GM21576 (cell line): Measurements from ENCODE around the gene GBA2.

Source experiments
- ATAC-seq: cut with Tn5 transposase; IDR thresholded peaks from one replicate; pipeline ENCODE4 v1.9.1; 2021; ENCODE audit warnings: mild to moderate bottlenecking, moderate library complexity; ENCODE audit not compliant: unreplicated experiment

Gene GBA2

DNA sequence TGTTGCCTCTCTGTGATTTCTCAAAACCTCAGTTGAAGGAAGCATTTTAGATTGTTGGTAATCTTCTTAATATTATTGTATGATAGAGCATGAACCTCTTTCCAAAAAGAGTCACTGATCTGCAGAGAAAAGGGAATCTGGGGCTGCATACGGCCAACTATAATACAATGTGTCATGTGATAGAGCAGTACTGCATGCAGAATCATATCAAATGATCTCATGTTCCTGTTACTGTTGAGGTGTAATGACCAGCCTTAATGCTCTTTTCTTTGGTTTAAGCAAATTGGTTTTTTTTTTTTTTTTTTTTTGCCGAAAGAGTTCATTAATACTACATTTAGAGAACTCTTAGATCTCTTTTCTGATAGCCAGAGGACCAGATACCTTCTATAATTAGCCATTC lies 18.0 kb upstream of the GBA2 start:
- no peak for ATAC-seq

DNA sequence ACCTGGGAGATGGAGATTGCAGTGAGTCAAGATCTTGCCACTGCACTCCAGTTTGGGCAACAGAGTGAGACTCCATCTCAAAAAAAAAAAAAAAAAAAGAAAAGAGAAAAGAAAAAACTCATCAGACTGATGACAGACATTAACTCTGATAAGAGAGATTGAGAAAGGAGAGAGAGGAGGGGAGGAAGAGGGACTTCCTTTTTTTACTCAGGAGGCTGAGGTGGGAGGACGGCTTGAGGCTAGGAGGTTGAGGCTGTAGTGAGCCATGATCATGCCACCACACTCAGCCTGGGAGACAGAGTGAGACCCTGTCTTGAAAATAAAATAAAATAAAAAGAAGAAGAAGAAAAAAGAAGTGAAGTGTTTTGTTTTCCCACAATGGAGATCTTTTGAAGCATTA lies 14.8 kb upstream of the GBA2 start:
- no peak for ATAC-seq

DNA sequence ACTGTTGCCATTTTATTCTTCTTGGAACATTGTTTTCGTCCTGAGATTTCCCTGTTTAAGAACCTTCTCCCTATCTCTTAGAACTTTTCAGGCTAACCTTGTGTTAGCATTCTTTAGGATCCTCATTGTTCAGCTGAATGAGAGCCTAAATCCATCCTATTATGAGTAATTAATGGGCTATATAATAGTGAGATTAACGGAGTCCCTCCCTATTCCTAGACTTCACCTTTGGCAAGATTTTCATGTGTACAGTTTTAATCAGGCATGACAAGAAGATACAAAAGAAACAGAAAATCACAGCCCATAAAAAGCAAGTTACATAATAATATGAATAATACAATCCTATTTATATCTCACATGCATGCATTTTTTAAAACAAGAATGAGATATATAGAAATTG lies 14.2 kb upstream of the GBA2 start:
- no peak for ATAC-seq

DNA sequence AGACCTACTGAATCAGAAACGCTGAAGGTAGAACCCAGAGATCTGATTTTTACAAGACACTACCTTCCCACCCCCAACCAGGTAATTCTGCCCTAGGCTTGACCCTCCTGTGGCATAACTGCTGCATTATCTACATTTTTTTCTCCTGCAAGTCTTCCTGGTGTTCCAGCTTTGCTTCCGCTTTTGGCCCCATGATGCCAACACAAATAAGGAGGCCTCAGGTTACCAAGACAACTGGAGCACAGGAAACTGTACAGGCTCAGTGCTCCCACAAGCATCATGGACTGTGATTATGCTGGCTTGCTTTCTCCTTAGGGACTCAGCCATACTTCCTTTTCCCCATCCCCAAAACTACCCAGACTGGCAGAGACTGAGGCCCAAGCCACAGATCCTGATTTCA lies 11.6 kb upstream of the GBA2 start:
- ATAC-seq: no peak

DNA sequence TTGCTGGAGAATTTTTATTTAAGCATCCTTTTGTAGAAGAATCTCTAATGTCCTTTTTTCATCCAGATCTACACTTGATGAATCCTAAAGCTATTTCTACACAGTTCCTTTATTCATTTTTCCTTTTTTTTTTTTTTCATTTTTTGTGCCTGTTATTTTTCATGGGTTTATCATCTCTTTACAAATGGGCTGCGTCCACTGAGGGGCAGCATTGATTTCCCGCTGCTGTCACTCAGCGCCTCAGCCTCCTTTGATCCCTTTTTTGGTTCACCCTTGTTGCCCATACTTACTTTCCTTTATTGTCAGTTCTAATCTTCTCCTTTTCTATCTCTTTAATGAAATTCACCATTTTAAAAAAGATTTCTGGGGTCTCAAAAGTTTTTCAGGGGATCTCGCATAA lies 10.8 kb upstream of the GBA2 start:
- no peak for ATAC-seq

GRCh38 chr9:35758475-35759050 lies 9.5 kb upstream of the GBA2 start:
- no peak for ATAC-seq

DNA sequence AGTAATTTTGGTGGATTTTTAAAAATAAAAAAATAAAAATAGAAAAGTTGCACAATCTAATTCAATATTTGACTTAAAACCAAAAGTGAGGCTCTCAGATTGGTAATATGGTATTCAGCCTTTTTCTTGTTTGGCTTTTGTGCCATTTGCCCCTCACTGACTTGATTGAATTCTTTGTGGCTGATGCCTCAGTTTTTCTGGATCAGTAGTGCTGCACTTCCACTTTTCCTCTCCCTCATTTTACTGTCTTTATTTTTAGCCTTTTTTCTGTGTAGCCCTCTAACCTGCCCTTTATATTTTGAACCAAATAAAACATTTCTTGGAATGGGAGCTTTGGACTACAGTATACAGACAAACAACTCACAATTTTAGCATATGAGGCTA lies 8.9 kb upstream of the GBA2 start:
- no peak for ATAC-seq

DNA sequence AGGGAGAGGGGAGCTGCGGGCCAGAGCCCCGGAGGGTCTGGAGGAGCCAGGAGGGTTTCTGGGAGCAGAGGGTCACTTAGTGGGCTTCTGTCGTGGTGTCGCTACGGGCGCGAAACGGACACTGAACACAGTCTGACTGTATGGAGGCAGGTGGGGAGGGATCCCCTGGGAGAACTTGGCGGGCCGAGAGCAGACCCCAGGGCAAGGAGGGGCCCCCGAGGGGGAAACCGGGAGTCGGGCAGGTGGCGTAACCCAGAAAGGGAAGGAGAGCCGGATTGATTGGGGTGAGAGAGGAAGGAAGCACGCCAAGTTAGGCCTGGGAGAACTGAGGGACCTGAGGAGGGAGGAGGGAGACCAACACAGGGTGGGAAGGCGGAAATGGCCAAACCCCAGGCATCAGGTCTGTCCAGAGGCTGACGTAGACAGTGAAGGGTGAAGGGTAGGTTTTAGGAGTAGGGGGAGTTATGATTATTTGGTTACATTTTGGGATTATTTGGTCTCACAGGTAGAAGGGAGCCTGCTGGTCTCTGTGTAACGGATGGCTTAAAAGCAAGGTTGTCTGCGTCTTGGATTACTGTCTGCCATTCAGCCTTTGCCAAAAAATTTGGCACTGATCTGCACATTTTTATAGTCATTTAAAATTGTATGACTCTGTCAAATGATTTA lies 8.3 kb upstream of the GBA2 start:
- peak; percentile 36 for ATAC-seq

GRCh38 chr9:35756275-35757225 lies 7.5 kb upstream of the GBA2 start:
- ATAC-seq: peak; percentile 51

DNA sequence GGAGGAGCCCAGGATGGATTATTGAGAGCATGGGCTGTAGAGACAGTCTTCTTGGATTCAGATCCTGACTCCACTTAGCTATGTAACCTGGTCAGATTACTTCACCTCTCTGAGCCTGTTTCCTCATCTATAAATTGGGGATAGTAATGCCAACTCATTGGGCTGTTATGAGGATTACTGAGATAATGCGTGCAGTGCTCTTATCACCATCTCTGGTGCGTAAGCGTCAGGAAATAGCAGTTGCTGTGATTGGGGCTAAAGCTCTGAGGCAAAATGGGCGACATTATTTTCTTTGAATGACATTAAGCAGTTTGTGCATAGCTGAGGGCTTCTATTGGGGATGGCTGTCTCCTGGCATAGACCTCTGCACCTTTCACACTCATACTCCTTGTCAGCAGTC lies 6.0 kb upstream of the GBA2 start:
- ATAC-seq: no peak

- no peak for ATAC-seq
Observed at GRCh38 chr9:35754264-35754663, 5.2 kb upstream of the GBA2 start, which contains the start of gene MSMP. Gene MSMP (minus strand): TSS chr9:35754276. CDS start chr9:35754129, 147 bp downstream.

DNA sequence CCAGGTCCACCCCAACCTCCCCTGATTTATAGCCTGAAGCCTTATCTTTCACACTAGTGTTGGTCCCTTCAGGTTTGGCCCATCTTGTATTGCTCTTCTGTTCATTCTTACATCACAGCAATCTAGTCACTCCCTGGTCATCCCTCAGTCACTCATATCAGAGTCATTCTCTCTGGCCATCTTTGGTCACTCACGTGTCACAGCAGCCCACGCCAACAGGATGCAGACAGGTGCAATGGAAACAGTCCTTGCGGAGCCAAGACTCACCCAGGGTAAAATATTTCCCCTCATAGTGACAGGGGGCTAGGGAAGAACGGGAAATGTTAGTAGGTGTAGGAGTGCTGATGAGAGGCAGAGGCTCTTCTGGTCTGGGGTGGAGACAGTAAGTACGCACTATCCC lies 4.4 kb upstream of the GBA2 start:
- ATAC-seq: no peak

- ATAC-seq: no peak
Observed at GRCh38 chr9:35750256-35750531, 1.2 kb upstream of the GBA2 start.

GRCh38 chr9:35749515-35750255 lies 657 bp upstream of the GBA2 start:
- ATAC-seq: peak; percentile 36

- ATAC-seq: no peak
Observed at GRCh38 chr9:35748242-35748857, 678 bp downstream of the GBA2 start.

GRCh38 chr9:35746583-35746982 lies 2.4 kb downstream of the GBA2 start:
- no peak for ATAC-seq

DNA sequence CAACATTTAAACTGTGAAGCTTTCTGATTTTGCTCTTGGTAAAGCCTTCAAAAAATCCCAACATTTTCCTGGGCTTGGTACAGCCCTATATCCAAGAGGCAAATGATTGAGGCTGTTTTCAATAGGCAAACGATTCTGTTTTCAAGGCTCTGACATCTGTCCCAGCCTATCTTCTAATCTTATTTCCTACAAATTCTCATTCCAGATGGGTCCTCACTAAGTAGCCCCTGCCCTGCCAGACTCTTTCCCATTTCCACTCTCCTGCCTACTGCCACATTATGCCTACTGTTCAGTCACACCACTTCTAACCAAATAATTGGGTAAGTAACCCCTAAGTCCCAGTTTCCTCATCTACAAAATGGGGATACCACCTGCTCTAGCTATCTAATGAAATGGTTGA lies 3.5 kb downstream of the GBA2 start:
- no peak for ATAC-seq

- no peak for ATAC-seq
Observed at GRCh38 chr9:35743880-35744518, 5.0 kb downstream of the GBA2 start.

DNA sequence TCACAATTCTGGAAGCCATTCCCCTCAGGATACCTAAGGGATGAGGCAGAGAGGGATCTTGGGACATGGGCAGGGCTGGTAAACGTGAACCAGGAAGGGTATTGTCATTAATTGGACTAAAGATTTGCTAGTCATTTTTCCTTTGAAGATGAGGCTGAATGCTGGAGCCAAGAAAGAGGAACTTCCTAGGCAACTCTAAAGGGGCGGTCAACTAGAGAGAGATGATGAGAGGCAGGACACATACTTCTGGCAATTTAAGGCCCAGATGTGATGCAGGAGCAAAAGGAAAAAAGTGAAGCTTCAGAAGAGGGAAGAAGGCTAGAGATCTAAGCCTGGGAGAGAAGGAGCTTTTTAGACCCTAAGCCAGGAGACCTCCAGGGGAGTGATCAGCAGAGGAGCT lies 5.6 kb downstream of the GBA2 start:
- no peak for ATAC-seq

DNA sequence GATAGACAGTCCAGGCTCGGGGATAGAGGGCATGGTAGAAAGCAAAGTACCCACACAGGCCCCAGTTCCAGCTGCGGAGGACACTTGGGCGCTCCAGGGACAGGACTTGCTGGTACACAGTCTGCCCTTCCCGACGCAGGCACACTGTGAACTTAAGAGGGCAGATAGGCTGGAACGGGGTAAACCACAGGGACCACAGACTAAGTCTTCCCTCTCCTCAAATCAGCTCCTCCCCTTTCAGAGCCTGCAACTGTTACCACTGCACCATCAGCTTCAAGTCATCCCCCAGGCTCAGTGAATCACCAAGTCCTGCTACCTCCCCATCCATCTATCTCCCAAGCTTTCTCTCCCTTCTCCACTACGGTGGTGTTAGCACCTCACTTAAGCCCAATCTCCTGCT lies 7.3 kb downstream of the GBA2 start:
- no peak for ATAC-seq

DNA sequence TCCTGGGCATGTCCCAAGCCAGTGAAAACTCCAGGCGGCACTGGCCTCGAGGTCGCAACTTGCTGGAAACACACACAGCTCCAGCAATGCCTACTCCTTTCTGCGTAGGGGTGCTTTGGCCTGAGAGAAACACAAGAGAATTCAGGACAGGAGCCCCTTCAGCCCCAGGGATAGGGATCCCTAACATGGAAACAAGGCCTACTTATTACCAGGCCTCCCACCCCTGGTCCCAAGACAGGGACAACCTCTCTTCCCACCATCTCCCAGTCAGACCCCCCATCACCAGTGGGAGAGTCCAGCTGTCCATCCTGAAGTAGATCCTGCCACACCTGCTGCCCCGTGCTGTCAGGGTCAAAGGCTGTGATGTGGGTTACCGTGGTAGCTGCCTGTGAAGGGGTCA lies 8.8 kb downstream of the GBA2 start:
- ATAC-seq: no peak
